ENCODE measurements around the gene BCL11B.

BCL11B gene

GRCh38 chr14:99131632-99132271 is 140.2 kb downstream of the BCL11B start:
- TF ChIP-seq CTCF (IDR thresholded peaks at IDR 0.05), result no peak
- H3K27ac ChIP-seq, result no peak overlapping the region
- H3K4me3 ChIP-seq, result no peak overlapping the region
- DNase-seq (ENCODE audit: low spot score), result no peak

- TF ChIP-seq CTCF (IDR thresholded peaks at IDR 0.05), result no peak
- H3K4me3 ChIP-seq, result no peak overlapping the region
- no peak overlapping the region for H3K27ac ChIP-seq
- DNase-seq (ENCODE audit: low spot score), result no peak
Measured at GRCh38 chr14:99129998-99130397, 142.0 kb downstream of the BCL11B start.

GRCh38 chr14:99129211-99129696 is 142.7 kb downstream of the BCL11B start:
- no peak for DNase-seq (ENCODE audit: low spot score)
- TF ChIP-seq CTCF (IDR thresholded peaks at IDR 0.05), result no peak
- H3K4me3 ChIP-seq, result no peak overlapping the region
- no peak overlapping the region for H3K27ac ChIP-seq

- Histone ChIP-seq H3K27ac (no peak overlapping the region), H3K4me3 (no peak overlapping the region)
- no peak for TF ChIP-seq CTCF (IDR thresholded peaks at IDR 0.05)
- no peak for DNase-seq (ENCODE audit: low spot score)
Measured at GRCh38 chr14:99128185-99128584, 143.8 kb downstream of the BCL11B start.

GRCh38 chr14:99127651-99128167 is 144.3 kb downstream of the BCL11B start:
- TF ChIP-seq CTCF (IDR thresholded peaks at IDR 0.05), result no peak
- no peak for DNase-seq (ENCODE audit: low spot score)
- no peak overlapping the region for H3K4me3 ChIP-seq

GRCh38 chr14:99125616-99126431 is 146.2 kb downstream of the BCL11B start:
- no peak overlapping the region for H3K27ac ChIP-seq
- TF ChIP-seq CTCF (IDR thresholded peaks at IDR 0.05), result no peak
- no peak for DNase-seq (ENCODE audit: low spot score)
- H3K4me3 ChIP-seq, result no peak overlapping the region

More at GRCh38 chr14:99127651-99128167, 144.3 kb downstream of the BCL11B start:
- H3K27ac ChIP-seq, result no peak overlapping the region

Measured in coronary artery (tissue), 2 donors.